NCI-H446 treated with DMSO at 0.1 percent for 48 hours (cell line): Measurements from ENCODE around the gene XPR1.
"Not testable (repeated sequence)": the region's sequence is repeated elsewhere in the genome, so short reads cannot be mapped to it uniquely, and the experiment has no call there.

Experiments
- DNase-seq: peaks from one replicate; lab custom pipeline; 2025; lab: John Stamatoyannopoulos, UW

Gene XPR1

GRCh38 chr1:180841415-180841814, 209.6 kb downstream of the XPR1 start:
- DNase-seq = peak; percentile 9

- peak; percentile 29 for DNase-seq
Observed at GRCh38 chr1:180842052-180842451, 210.2 kb downstream of the XPR1 start.

GRCh38 chr1:180842491-180843275, 210.9 kb downstream of the XPR1 start:
- DNase-seq = peak; percentile 36

- no peak for DNase-seq
Observed at GRCh38 chr1:180845352-180845751, 213.5 kb downstream of the XPR1 start.

GRCh38 chr1:180848191-180848590, 216.4 kb downstream of the XPR1 start:
- DNase-seq = no peak

GRCh38 chr1:180849031-180849775, 217.4 kb downstream of the XPR1 start:
- DNase-seq = no peak

- DNase-seq = no peak
Observed at GRCh38 chr1:180851995-180852887, 220.4 kb downstream of the XPR1 start.

GRCh38 chr1:180854001-180854400, 222.2 kb downstream of the XPR1 start:
- no peak for DNase-seq

GRCh38 chr1:180854456-180854855, 222.6 kb downstream of the XPR1 start:
- DNase-seq = no peak

- not testable (repeated sequence) for DNase-seq
Observed at GRCh38 chr1:180857947-180858725, 226.3 kb downstream of the XPR1 start.

- DNase-seq = no peak
Observed at GRCh38 chr1:180859306-180859705, 227.5 kb downstream of the XPR1 start.

- no peak for DNase-seq
Observed at GRCh38 chr1:180860535-180860934, 228.7 kb downstream of the XPR1 start.

GRCh38 chr1:180862305-180862704, 230.5 kb downstream of the XPR1 start:
- no peak for DNase-seq

GRCh38 chr1:180863158-180863775, 231.4 kb downstream of the XPR1 start:
- peak; percentile 54 for DNase-seq

GRCh38 chr1:180881806-180882509, 250.1 kb downstream of the XPR1 start:
- peak; percentile 89 for DNase-seq

- no peak for DNase-seq
Observed at GRCh38 chr1:180884588-180885300, 252.9 kb downstream of the XPR1 start.

GRCh38 chr1:180886338-180886737, 254.5 kb downstream of the XPR1 start:
- DNase-seq = no peak

- no peak for DNase-seq
Observed at GRCh38 chr1:180887841-180888240, 256.0 kb downstream of the XPR1 start.

GRCh38 chr1:180888870-180889269, 257.0 kb downstream of the XPR1 start:
- DNase-seq = no peak

GRCh38 chr1:180889325-180889724, 257.5 kb downstream of the XPR1 start:
- DNase-seq = no peak
